ENCODE data around the gene MXD4. TPM values are rescaled to one million over a fixed set of nuclear protein-coding genes. Genes with fewer than 3 reads are reported as not detected.

Gene MXD4
- total and polyA plus RNA-seq, 2 experiments from 2014 or later, result 6.9 to 19.9 TPM

DNA sequence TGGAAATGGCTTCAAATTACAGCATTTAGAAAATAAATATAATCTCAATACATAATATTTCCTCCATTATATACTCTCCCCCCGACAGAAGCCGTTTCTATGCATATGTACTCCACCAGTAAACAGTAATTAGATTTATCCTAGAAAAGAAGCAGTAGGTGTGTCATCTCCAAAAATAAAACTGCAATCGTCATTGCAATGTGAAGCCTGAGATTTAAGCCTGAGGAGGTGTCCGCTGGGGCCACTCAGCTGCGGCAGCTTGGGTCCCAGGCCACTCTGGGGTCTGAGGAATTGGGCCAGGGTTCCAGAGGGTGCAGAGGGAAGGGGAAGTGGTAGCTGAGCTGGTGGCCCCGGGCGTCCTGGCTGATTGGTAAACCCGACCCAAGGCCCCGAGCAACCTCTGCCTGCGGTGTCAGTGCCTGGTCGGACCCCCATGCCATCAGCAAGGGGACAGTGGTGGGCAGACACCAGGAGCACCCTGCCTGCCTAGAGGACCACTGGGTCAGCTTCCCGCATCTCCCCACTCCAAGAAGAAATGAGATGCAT lies 7.8 kb upstream of the MXD4 start (continued):
- TF ChIP-seq REST (IDR thresholded peaks at IDR 0.05; ENCODE audit: unreplicated experiment) (no peak), CTCF (conservative IDR thresholded peaks at IDR 0.05; ENCODE audit: low read depth in 2 of 2) (no peak), ETS1 (IDR thresholded peaks at IDR 0.05) (no peak), EZH2phosphoT487 (IDR thresholded peaks at IDR 0.05; ENCODE audit: unreplicated experiment) (no peak), JUNB (IDR thresholded peaks at IDR 0.05; ENCODE audit: unreplicated experiment) (no peak), STAT1 (IDR thresholded peaks at IDR 0.05; ENCODE audit: unreplicated experiment) (no peak), ZNF331 (CRISPR knock-in tag; IDR thresholded peaks at IDR 0.05; ENCODE audit: low read depth) (no peak)

DNA sequence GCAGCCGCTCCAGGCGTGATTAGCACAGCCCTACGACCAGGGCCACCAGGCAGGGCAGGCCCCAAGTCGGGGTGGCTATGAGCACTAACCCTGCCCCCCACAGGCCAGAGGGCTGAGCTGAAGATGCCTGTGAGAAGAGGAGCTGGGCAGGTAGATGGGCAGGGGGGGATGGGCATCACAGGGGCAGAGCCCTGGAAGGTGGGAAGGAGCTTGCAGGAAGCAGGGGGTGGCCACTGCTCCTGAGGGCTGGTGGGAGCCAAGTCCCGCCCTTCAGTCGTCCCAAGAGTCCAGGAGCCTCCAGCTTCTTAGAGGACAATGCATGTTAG lies 7.3 kb upstream of the MXD4 start:
- H3K4me3 ChIP-seq, result no peak overlapping the region
- Mint-ChIP-seq H3K4me1 (peaks cover 14% of the 10 kb centered on the region), H3K9me3 (no peaks in the 10 kb centered on the region), H3K36me3 (ENCODE audit: low read depth) (no peaks in the 10 kb centered on the region; the same call in 2 of the 3 replicates), H3K27me3 (ENCODE audit: insufficient read depth, low read depth, poor library complexity) (peaks cover 6% of the 10 kb centered on the region), H3K4me3 (no peak overlapping the region; the same call in 2 of the 3 replicates), H3K27ac (no peak overlapping the region)
- no peak overlapping the region for H3K27ac ChIP-seq (ENCODE audit: low read depth)
- peaks cover 9% of the 10 kb centered on the region for H3K4me1 ChIP-seq (ENCODE audit: insufficient read depth)
- no peaks in the 10 kb centered on the region for H3K79me2 ChIP-seq (replicated peaks; ENCODE audit: insufficient read depth)
- no peaks in the 10 kb centered on the region for H3K36me3 ChIP-seq (ENCODE audit: insufficient read depth)
- TF ChIP-seq CTCF (conservative IDR thresholded peaks at IDR 0.05; ENCODE audit: low read depth in 2 of 2) (peak in 1 of 2 experiments; percentile 31; a peak in 1 of 4 replicates), EZH2phosphoT487 (IDR thresholded peaks at IDR 0.05; ENCODE audit: unreplicated experiment) (no peak)
- DNase-seq (ENCODE audit: low spot score) (peak; percentile 53), ATAC-seq (peak; percentile 78)
- no peaks in the 10 kb centered on the region for H3K27me3 ChIP-seq (ENCODE audit: insufficient read depth)
- no peaks in the 10 kb centered on the region for H3F3A ChIP-seq (replicated peaks; ENCODE audit: low read depth)
- H4K20me1 ChIP-seq (replicated peaks; ENCODE audit: insufficient read depth), result no peaks in the 10 kb centered on the region
- no peaks in the 10 kb centered on the region for H3K9me2 ChIP-seq (ENCODE audit: insufficient read depth)
- H3K4me2 ChIP-seq, result peak overlapping the region; percentile 43; the same call in 1 of the 2 replicates
- no peak overlapping the region; the same call in 1 of the 2 replicates for H2AFZ ChIP-seq
